Measurements from ENCODE around the gene TTLL11. TPM values are rescaled to one million over a fixed set of nuclear protein-coding genes. Genes with fewer than 3 reads are reported as not detected.

Gene TTLL11
- polyA plus RNA-seq, 1 donor (not counting 4 experiments of a cell fraction or from before 2014, with no cell fraction given): 8.0 TPM

DNA sequence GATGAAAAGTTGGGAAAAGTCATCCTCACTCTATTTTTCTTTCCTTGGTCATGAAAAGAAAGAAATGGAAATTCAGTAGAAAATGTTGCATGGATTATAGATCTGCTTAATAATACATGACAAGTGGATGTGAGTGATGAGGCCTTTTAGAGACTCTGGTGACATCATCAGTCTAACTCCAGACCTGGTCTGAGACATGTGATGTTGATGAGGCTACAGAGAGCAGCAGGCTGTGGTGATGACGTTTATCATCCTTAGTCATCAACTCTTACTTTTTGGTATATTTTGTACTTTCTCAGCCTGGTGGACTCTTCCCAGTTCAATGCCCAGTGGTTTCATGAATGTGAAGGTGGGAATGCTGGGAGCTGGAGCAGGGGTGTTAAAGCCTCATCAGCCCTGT lies 116.4 kb downstream of the TTLL11 start:
- TF ChIP-seq CTCF (optimal IDR thresholded peaks at IDR 0.05 in 1 of 3, IDR thresholded peaks at IDR 0.05 in 1 of 3, conservative IDR thresholded peaks at IDR 0.05 in 1 of 3; ENCODE audit: extremely low read depth in 1 of 3, insufficient read depth in 2 of 3, low read length in 3 of 3) (no peak), EZH2 (IDR thresholded peaks at IDR 0.05; ENCODE audit: low read length) (no peak)
- Histone ChIP-seq H2AFZ (ENCODE audit: control insufficient read depth, low read length) (no peak overlapping the region), H3K79me2 (ENCODE audit: control insufficient read depth, insufficient read depth, low read length) (no peaks in the 10 kb centered on the region), H3K36me3 (ENCODE audit: control insufficient read depth in 2 of 2, extremely low read depth in 1 of 2, insufficient read depth in 2 of 2, low read length in 2 of 2) (no peaks in the 10 kb centered on the region), H3K4me1 (ENCODE audit: control insufficient read depth, extremely low read depth, insufficient read depth, low read length) (peaks cover 39% of the 10 kb centered on the region), H4K20me1 (ENCODE audit: control insufficient read depth, extremely low read depth, insufficient read depth, low read length) (no peaks in the 10 kb centered on the region), H3K4me2 (ENCODE audit: control insufficient read depth, extremely low read depth, insufficient read depth, low read depth, low read length) (no peak overlapping the region), H3K9me1 (ENCODE audit: control insufficient read depth, extremely low read depth, insufficient read depth, low read length) (no peaks in the 10 kb centered on the region), H3K9ac (ENCODE audit: control insufficient read depth, extremely low read depth, insufficient read depth, low read length) (no peak overlapping the region), H3K27ac (ENCODE audit: control insufficient read depth, insufficient read depth, low read length) (no peak overlapping the region), H3K9me3 (ENCODE audit: control insufficient read depth, low read depth, low read length) (no peaks in the 10 kb centered on the region), H3K27me3 (ENCODE audit: control insufficient read depth, extremely low read depth, insufficient read depth, low read length) (no peaks in the 10 kb centered on the region), H3K4me3 (ENCODE audit: control insufficient read depth in 2 of 3, extremely low read depth in 1 of 3, insufficient read depth in 2 of 3, low read depth in 1 of 3, low read length in 3 of 3) (no peak overlapping the region)
- FAIRE-seq: no peak
- dilution Hi-C loops (cut with MboI; ENCODE audit: extremely low pct_ligation_motif_present, low sequenced_read_pairs): no loop called here
- no peak for DNase-seq (ENCODE audit: low read depth, low spot score)

DNA sequence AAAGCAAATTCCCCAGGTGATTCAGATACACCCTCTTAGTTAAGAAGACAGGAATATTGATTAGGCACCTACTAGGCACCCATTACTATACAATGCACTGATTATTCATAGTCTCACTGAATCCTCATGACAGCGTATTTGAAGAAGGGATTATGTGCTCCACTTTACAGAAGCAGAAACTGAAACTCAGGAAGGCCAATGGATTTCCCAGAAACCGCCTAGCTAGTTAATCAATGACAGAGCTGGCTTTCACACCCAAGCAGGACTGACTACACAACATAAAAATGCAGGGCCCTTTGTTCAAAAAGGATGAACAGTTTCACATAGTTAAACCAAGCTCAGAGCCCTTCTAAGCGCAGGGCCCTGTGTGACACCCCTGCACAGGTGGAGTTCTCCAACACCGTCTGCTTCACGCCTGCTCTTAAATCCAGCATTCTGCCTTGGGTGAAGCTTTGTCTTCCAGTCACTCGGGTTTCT lies 117.3 kb downstream of the TTLL11 start:
- H2AFZ ChIP-seq (ENCODE audit: control insufficient read depth, low read length): no peak overlapping the region
- no peaks in the 10 kb centered on the region for H3K9me1 ChIP-seq (ENCODE audit: control insufficient read depth, extremely low read depth, insufficient read depth, low read length)
- no peak for FAIRE-seq
- no peaks in the 10 kb centered on the region for H3K36me3 ChIP-seq (ENCODE audit: control insufficient read depth in 2 of 2, extremely low read depth in 1 of 2, insufficient read depth in 2 of 2, low read length in 2 of 2)
- no peak overlapping the region for H3K27ac ChIP-seq (ENCODE audit: control insufficient read depth, insufficient read depth, low read length)
- H4K20me1 ChIP-seq (ENCODE audit: control insufficient read depth, extremely low read depth, insufficient read depth, low read length): no peaks in the 10 kb centered on the region
- no peaks in the 10 kb centered on the region for H3K79me2 ChIP-seq (ENCODE audit: control insufficient read depth, insufficient read depth, low read length)
- no peak overlapping the region for H3K9ac ChIP-seq (ENCODE audit: control insufficient read depth, extremely low read depth, insufficient read depth, low read length)
- TF ChIP-seq EZH2 (IDR thresholded peaks at IDR 0.05; ENCODE audit: low read length): no peak
- TF ChIP-seq CTCF (optimal IDR thresholded peaks at IDR 0.05 in 1 of 3, IDR thresholded peaks at IDR 0.05 in 1 of 3, conservative IDR thresholded peaks at IDR 0.05 in 1 of 3; ENCODE audit: extremely low read depth in 1 of 3, insufficient read depth in 2 of 3, low read length in 3 of 3): no peak
- no peaks in the 10 kb centered on the region for H3K27me3 ChIP-seq (ENCODE audit: control insufficient read depth, extremely low read depth, insufficient read depth, low read length)
- no peak overlapping the region for H3K4me2 ChIP-seq (ENCODE audit: control insufficient read depth, extremely low read depth, insufficient read depth, low read depth, low read length)
- dilution Hi-C loops (cut with MboI; ENCODE audit: extremely low pct_ligation_motif_present, low sequenced_read_pairs): no loop called here
- DNase-seq (ENCODE audit: low read depth, low spot score): no peak
- peaks cover 39% of the 10 kb centered on the region for H3K4me1 ChIP-seq (ENCODE audit: control insufficient read depth, extremely low read depth, insufficient read depth, low read length)
- H3K9me3 ChIP-seq (ENCODE audit: control insufficient read depth, low read depth, low read length): no peaks in the 10 kb centered on the region
- no peak overlapping the region for H3K4me3 ChIP-seq (ENCODE audit: control insufficient read depth in 2 of 3, extremely low read depth in 1 of 3, insufficient read depth in 2 of 3, low read depth in 1 of 3, low read length in 3 of 3)

Data from keratinocyte (primary cell).